Stimulated activated naive CD8-positive, alpha-beta T cell treated with anti-CD3 and anti-CD28 coated beads, Interleukin-15, Interleukin-2, amounts not matched to agents 100 U/mL and 50 U/mL, for 24 hours (primary cell): ENCODE measurements around the gene COMT.

Source experiments
- ATAC-seq: fragments of 150-1000 bp; cut with Tn5 transposase; one replicate; pipeline ENCODE4 v1.10.0; 2021
- DNase-seq: peaks from one replicate; pipeline ENCODE4 v3.0.0; 2021

The COMT gene

GRCh38 chr22:19970031-19970478 is 28.5 kb downstream of the COMT start:
- DNase-seq (no peak), ATAC-seq (peak; percentile 2)

DNA sequence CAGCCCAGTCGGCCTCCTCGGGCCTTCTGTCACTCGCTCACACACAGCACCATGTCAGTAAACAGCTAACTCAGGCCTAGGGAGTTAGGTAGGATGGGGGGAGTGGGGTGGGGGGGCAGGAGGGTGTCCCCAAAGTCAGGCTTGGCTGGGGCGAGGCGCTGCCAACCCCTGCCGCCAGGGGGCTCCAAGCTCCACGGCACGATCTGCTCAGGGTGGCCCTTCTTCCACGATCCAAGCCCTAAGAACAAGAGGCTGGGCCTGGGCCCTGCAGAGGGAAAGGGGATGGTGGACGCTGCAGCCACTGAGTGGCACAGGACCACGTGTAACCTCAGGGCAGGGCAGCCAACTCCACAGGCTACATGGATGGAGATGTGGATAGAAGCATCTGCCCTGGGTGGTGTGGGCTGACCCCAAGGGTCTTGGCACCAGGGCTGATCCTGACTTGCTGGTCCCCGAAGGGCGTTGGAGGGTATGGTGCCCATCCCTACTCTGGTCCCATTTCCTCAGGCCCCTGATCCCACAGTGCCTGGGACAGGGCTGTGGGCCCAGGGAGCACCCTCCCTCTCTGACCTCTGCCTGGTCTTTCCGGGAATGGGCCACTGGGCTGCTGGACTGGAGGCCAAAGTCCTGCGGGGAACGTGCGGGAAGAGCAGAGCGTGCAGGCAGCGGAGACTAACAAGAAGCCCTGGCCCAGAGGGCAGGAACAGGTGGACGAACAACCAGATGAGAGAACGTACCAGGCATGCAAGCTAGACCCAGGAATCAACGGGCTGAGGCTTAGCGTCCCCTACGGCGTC is 29.1 kb downstream of the COMT start:
- DNase-seq (peak; percentile 85), ATAC-seq (peak; percentile 64)

DNA sequence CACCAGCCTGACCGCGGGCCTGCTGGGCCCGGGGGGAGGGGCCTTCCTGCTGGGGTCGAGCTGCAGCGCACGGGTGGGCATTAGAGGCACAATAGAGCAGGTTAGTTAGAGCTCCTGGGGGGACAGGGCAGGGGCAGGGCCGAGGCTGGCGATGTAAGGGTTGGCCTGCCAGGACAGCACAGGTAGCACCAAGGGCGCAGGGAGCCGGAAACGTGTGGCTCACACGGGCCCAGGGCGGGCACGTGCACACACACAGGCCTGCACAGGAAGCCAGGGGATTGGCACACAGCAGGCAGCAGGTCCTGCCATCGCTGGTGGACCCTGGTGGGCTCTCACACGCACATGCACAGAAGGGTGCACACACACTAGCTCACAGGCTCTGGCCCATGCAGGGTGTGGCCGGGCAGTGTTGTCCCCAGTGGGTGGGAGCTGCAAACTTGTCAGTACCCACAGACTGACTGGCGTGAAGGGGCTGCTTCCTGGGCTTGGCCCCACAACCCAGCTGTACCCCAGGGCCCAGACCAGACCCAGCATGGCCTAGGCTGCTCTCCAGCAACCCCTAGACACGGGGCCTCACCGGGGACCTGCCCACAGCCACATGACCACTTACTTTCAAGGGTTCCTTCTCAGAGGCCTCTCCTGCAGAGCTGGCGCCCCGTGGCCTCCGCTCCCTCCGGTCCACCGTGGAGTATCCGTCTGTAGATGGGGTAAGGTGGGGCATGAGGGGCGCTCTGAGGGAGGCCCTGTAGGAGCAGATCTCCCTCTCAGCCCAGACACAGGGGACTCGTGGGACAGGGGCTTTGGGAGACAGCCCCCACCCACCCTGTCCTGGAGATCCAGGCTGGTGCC is 29.9 kb downstream of the COMT start:
- ATAC-seq = peak; percentile 5
- no peak for DNase-seq

- ATAC-seq (no peak), DNase-seq (no peak)
Measured at GRCh38 chr22:19972251-19972650, 30.7 kb downstream of the COMT start.

DNA sequence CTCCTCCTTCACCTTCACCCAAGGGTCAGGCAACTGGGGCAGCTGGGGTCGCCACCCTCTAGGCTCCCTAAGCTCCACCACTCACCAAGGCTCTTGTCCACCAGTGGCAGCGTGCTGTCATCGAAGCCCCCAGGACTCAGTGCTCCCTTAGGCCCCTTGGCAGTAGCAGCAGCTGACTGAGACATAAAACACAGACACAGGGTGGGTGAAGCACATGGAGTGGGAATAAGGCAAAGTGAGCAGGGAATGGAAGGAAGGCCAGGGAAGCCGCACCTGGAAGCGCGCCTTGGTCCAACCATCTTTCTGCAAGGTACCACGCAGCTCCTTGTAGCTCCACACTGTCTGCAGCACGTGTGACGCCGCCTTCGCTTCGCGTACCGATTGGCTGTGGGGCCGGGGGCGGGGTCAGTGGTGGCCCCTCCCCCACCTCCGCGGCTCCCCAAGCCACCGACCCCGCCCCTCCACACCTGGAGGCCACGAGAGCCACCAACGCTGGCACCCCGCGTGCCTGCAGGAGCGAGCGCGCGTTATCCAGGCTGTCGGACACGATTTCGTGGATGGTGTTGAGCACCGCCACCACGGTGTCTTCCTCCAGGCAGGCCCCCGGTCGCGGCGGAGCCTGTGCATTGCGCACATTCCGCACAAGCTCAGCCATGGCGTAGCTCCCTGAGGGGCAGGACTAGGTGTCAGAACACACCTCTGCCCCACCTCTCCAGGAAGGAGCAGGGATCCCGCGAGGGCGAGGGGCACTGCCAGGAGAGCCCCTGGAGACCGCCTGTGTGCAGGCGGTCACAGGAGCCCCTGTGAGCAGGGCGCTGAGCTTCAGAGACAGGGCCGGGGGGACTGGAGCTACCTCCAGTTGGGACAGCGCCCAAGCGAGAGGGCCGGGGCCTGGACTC is 31.3 kb downstream of the COMT start:
- DNase-seq (no peak), ATAC-seq (no peak)

- DNase-seq (no peak), ATAC-seq (no peak)
Measured at GRCh38 chr22:19973551-19974267, 32.1 kb downstream of the COMT start.

DNA sequence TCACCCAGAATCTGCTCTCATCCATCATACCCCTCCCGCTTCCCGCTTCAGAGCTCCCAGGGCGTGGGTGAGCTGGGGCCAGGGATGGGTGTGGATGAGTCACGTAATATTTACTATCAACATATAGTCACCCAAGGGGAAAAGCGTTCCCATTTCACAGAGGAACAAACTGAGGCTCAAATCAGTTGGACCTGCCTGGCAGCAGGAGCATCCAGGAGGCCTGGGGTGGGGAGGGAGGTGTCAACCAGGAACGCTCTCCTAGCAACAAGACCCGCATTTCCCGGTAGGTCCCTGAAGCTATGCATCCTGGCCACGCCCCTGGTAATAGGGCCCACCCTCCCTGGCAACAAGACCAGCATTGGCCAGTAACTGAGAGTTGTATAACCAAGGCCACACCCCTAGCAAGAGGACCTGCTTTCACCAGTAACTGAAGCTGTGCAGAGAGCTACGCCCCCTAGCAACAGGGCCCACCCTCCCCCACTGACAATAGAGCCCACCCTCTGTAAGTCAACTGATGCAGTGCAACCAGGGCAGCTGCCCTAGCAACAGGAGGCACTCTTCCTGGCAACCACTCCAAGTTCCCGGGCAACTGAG is 32.8 kb downstream of the COMT start:
- no peak for DNase-seq
- no peak for ATAC-seq

GRCh38 chr22:19974935-19975706 is 33.5 kb downstream of the COMT start:
- no peak for DNase-seq

GRCh38 chr22:19975707-19976035 is 34.1 kb downstream of the COMT start:
- ATAC-seq = no peak
- DNase-seq = no peak

More at GRCh38 chr22:19974935-19975706, 33.5 kb downstream of the COMT start:
- no peak for ATAC-seq

GRCh38 chr22:19976671-19977070 is 35.1 kb downstream of the COMT start:
- no peak for ATAC-seq
- no peak for DNase-seq

- ATAC-seq = no peak
- DNase-seq = no peak
Measured at GRCh38 chr22:19977296-19978243, 36.0 kb downstream of the COMT start.

GRCh38 chr22:19978748-19979147 is 37.2 kb downstream of the COMT start:
- ATAC-seq (no peak), DNase-seq (no peak)

DNA sequence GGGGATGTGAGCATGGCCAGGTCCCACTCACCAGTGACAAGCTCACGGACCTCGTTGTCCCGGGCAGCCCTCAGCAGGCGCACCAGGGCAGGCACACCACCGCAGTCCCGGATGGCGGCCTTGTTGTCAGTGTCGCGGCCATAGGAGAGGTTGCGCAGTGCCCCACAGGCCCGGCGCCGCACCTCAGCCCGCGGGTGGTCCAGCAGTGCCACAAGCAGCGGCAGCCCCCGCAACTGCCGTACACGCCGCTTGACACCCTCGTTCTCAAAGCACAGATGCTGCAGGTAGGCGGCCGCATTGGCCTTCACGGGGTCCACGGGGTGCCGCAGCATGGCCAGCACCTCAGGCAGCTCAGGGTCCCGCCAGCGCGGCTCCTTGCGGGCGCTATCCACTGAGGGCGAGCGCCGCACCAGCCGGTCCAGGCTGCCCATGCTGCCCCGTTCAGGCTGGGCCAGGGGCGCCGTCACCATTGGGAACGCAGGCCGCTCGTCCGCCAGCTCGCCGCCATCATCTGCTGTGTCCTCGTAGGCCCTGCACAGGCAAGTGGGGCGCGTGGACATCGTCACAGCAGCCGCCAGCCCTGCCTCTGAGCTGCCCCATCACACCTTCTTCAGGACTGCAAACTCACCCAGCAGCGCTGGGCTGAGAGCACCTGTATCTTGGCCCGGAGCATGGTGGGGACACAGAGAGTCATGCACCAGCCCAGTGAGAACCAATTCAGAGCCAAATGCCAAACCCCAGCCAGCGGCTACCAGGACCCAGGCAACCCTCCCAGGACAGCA is 38.3 kb downstream of the COMT start:
- DNase-seq (no peak), ATAC-seq (no peak)

DNA sequence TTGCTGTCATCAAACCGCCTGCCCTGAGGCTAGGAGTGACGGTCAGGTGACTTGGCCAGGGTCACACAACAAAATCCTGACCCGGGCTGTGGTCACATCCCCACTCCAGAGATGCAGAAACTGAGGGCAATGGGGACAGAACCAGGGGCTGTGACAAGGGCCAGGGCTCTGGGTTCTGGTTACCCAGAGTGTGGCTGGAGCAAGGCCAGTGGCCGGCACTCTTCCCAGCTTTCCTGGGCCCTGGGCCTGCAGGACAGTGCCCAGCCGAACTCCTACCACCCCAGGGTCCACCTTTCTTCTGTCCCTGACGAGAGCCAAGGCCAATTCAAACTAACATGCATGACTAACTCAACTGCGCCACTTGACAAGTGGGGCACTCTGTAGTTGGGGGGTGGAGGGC is 39.2 kb downstream of the COMT start:
- ATAC-seq = no peak

GRCh38 chr22:19981171-19981960 is 39.8 kb downstream of the COMT start:
- DNase-seq = no peak
- no peak for ATAC-seq

More for the DNA sequence above, 39.2 kb downstream of the COMT start:
- no peak for DNase-seq

DNA sequence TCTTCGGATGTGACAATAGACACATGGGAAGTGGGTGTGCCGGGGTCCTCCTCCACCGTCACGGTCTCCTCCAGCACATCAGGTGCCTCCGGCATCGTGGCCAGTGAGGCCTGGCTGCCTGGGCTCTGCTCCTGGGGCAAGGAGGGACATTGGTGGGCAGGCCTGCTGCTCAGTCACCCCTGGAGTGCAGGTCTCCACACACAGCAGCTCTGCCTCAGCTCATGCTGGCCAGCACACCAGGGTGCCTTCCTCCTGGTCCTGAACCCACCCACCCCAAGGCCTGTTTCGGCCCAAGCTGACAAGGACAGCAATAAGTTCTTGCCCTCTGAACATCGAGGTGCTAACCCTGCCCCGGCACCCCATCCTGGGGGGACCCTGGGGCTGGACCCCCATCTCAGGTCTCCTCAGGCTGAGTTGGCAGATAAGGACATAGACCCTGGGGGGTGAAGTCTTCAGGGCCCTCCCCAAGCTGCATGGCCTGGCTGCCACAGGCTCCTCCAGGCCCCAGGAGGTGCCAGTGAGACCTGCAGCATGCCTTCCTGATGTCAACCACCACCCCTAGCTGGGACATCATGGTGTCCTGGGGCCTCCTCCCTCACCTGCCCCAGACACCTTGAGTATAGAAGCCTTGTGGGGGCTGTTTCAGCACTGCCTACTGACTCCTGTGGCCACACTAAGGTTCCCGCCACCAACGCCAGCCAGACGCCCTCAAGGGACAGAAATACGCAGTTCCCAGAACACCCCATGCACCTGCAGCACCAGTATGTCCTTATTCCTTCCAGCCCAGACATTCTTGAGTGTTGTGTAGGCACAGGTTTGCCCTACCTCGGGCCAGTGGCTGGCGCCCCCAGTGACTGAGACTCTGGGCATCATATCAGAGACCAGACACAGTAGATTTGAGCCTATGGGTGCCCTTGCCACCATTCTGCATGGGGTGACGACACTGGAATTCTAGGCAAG is 40.7 kb downstream of the COMT start:
- DNase-seq = no peak
- ATAC-seq = no peak
